GM23338 (cell line): ENCODE measurements around the gene VEPH1. TPM values are rescaled to one million over a fixed set of nuclear protein-coding genes. Genes with fewer than 3 reads are reported as not detected.

ENCODE experiments used
- ATAC-seq: fragments of 200-7000 bp; cut with Tn5 transposase; 3 replicates; pipeline ENCODE4 v1.9.1; 2020
- DNase-seq: peaks from one replicate; pipeline ENCODE4 v3.0.0-alpha.2; 2015; ENCODE audit warnings: low spot score
- H2AFZ ChIP-seq: fragments of 200-600 bp; sonication (generic); 2 replicates; pipeline ENCODE4 v1.8.0; 2016; ENCODE audit warnings: antibody characterized with exemption, mild to moderate bottlenecking, moderate library complexity
- H3F3A ChIP-seq: fragments of 200-600 bp; sonication (generic); replicated peaks from 2 replicates; pipeline ENCODE4 v1.8.0; 2017; ENCODE audit warnings: antibody characterized with exemption, mixed run types, low read depth
- H3K27ac ChIP-seq: fragments of 200-600 bp; sonication (generic); 2 replicates; pipeline ENCODE4 v1.6.1; 2016; ENCODE audit warnings: low read depth
- H3K27me3 ChIP-seq: fragments of 200-600 bp; sonication (generic); 2 replicates; pipeline ENCODE4 v1.8.0; 2016; ENCODE audit warnings: mild to moderate bottlenecking, mixed run types, moderate library complexity; ENCODE audit not compliant: insufficient read depth
- H3K36me3 ChIP-seq: fragments of 200-600 bp; sonication (generic); 2 replicates; pipeline ENCODE4 v1.8.0; 2016; ENCODE audit warnings: mild to moderate bottlenecking; ENCODE audit not compliant: insufficient read depth
- H3K4me1 ChIP-seq: fragments of 200-600 bp; sonication (generic); 2 replicates; pipeline ENCODE4 v1.8.0; 2016; ENCODE audit warnings: mild to moderate bottlenecking, moderate library complexity; ENCODE audit not compliant: insufficient read depth
- H3K4me2 ChIP-seq: fragments of 200-600 bp; sonication (generic); 2 replicates; pipeline ENCODE4 v1.7.1; 2017; ENCODE audit warnings: mixed run types
- H3K4me3 ChIP-seq: fragments of 200-600 bp; sonication (generic); 2 replicates; pipeline ENCODE4 v1.6.1; 2016; ENCODE audit warnings: mixed run types
- H3K79me2 ChIP-seq: fragments of 200-600 bp; sonication (generic); replicated peaks from 2 replicates; pipeline ENCODE4 v1.8.0; 2017; ENCODE audit warnings: mild to moderate bottlenecking; ENCODE audit not compliant: insufficient read depth
- H3K9me2 ChIP-seq: fragments of 200-600 bp; sonication (generic); 2 replicates; pipeline ENCODE4 v1.8.0; 2017; ENCODE audit not compliant: insufficient read depth
- H4K20me1 ChIP-seq: fragments of 200-600 bp; sonication (generic); replicated peaks from 2 replicates; pipeline ENCODE4 v1.8.0; 2017; ENCODE audit warnings: mild to moderate bottlenecking; ENCODE audit not compliant: insufficient read depth
- H3K27ac Mint-ChIP-seq: 2 replicates; pipeline ENCODE4 v1.8.0; 2020; ENCODE audit warnings: inconsistent platforms, mild to moderate bottlenecking, moderate library complexity, mixed read lengths
- H3K27me3 Mint-ChIP-seq: 3 replicates; pipeline ENCODE4 v1.8.0; 2022; ENCODE audit warnings: low read depth, mild to moderate bottlenecking, moderate library complexity, mixed read lengths, inconsistent platforms; ENCODE audit not compliant: insufficient read depth, poor library complexity
- H3K36me3 Mint-ChIP-seq: 3 replicates; pipeline ENCODE4 v1.8.0; 2021; ENCODE audit warnings: low read depth, mild to moderate bottlenecking, inconsistent platforms, moderate library complexity, mixed read lengths
- H3K4me1 Mint-ChIP-seq: 3 replicates; pipeline ENCODE4 v1.8.0; 2020; ENCODE audit warnings: mild to moderate bottlenecking, inconsistent platforms, mixed read lengths
- H3K4me3 Mint-ChIP-seq: 3 replicates; pipeline ENCODE4 v1.8.0; 2021; ENCODE audit warnings: moderate library complexity, mild to moderate bottlenecking, inconsistent platforms, mixed read lengths
- H3K9me3 Mint-ChIP-seq: 3 replicates; pipeline ENCODE4 v1.8.0; 2020; ENCODE audit warnings: moderate library complexity, mild to moderate bottlenecking, inconsistent platforms, mixed read lengths
- CREB1 ChIP-seq: fragments of 250-450 bp; sonication (Bioruptor Pico); IDR thresholded peaks from 2 replicates; pipeline ENCODE4 v1.5.0; 2020; ENCODE audit warnings: low read depth, mild to moderate bottlenecking, moderate library complexity
- EZH2 ChIP-seq: fragments of 200-600 bp; sonication (generic); IDR thresholded peaks from one replicate; pipeline ENCODE4 v1.8.0; 2017; ENCODE audit warnings: antibody characterized with exemption, mild to moderate bottlenecking, low read depth; ENCODE audit not compliant: unreplicated experiment
- EZH2phosphoT487 ChIP-seq: fragments of 200-600 bp; sonication (generic); IDR thresholded peaks from one replicate; pipeline ENCODE4 v1.8.1; 2018; ENCODE audit warnings: antibody characterized with exemption; ENCODE audit not compliant: unreplicated experiment
- JUNB ChIP-seq: IDR thresholded peaks from one replicate; pipeline ENCODE4 v1.6.1; 2016; ENCODE audit warnings: antibody characterized with exemption; ENCODE audit not compliant: unreplicated experiment
- NANOG ChIP-seq: IDR thresholded peaks from 2 replicates; pipeline ENCODE4 v1.6.1; 2016; ENCODE audit warnings: antibody characterized with exemption, borderline replicate concordance
- REST ChIP-seq: IDR thresholded peaks from one replicate; pipeline ENCODE4 v1.6.1; 2018; ENCODE audit warnings: antibody characterized with exemption; ENCODE audit not compliant: unreplicated experiment
- STAT1 ChIP-seq: IDR thresholded peaks from one replicate; pipeline ENCODE4 v1.6.1; 2016; ENCODE audit warnings: antibody characterized with exemption; ENCODE audit not compliant: unreplicated experiment
- ZNF114 ChIP-seq: fragments of 250-450 bp; sonication (Bioruptor Pico); IDR thresholded peaks from 2 replicates; pipeline ENCODE4 v1.5.0; 2020; ENCODE audit warnings: mild to moderate bottlenecking, moderate library complexity
- ZNF331 ChIP-seq: fragments of 250-450 bp; sonication (Bioruptor Pico); IDR thresholded peaks from 2 replicates; pipeline ENCODE4 v1.5.0; 2020; ENCODE audit warnings: low read depth, mild to moderate bottlenecking, moderate library complexity
- ZNF462 ChIP-seq: fragments of 250-450 bp; sonication (Bioruptor Pico); IDR thresholded peaks from 2 replicates; pipeline ENCODE4 v1.5.0; 2020; ENCODE audit warnings: mild to moderate bottlenecking, moderate library complexity
- polyA plus RNA-seq: library from polyadenylated mRNA; unstranded; fragments of >200 nt; fragmentation: Nextera tagmentation; extraction: Ambion mirVana; gene quantifications from 2 replicates; pipeline ENCODE4 v1.2.1, GENCODE V29; 2016
- total RNA-seq: library from RNA; depleted of rRNA; stranded (reverse); fragments of >200 nt; shearing (Covaris generic); gene quantifications from 2 replicates; pipeline ENCODE4 v1.2.3, GENCODE V29; 2014

Gene VEPH1
- total and polyA plus RNA-seq, 2 experiments from 2014 or later: 15.4 to 33.8 TPM

- TF ChIP-seq ZNF462 (CRISPR knock-in tag) (no peak), REST (no peak), ZNF114 (CRISPR knock-in tag) (no peak)
These were observed 185.3 kb downstream of the VEPH1 start (continued) for GRCh38 chr3:157317895-157318294.

- no peak overlapping the region for H3K27ac Mint-ChIP-seq
- Histone ChIP-seq H3K4me3 (no peak overlapping the region), H4K20me1 (no peaks in the 10 kb centered on the region), H3F3A (no peaks in the 10 kb centered on the region), H3K27me3 (no peaks in the 10 kb centered on the region), H3K27ac (no peak overlapping the region), H3K4me1 (no peaks in the 10 kb centered on the region), H3K4me2 (no peak overlapping the region), H3K9me2 (no peaks in the 10 kb centered on the region), H3K36me3 (no peaks in the 10 kb centered on the region), H3K79me2 (no peaks in the 10 kb centered on the region), H2AFZ (no peak overlapping the region)
- H3K27me3 Mint-ChIP-seq: no peaks in the 10 kb centered on the region
- DNase-seq (no peak), ATAC-seq (no peak)
- H3K4me1 Mint-ChIP-seq: no peaks in the 10 kb centered on the region
- H3K36me3 Mint-ChIP-seq: no peaks in the 10 kb centered on the region
- no peak overlapping the region for H3K4me3 Mint-ChIP-seq
- 0 out of 3 replicates have a peak, but pooled peaks cover 2% of the 10 kb centered on the region for H3K9me3 Mint-ChIP-seq
- no peak for TF ChIP-seq JUNB
- TF ChIP-seq EZH2phosphoT487: no peak
- no peak for TF ChIP-seq NANOG
- no peak for TF ChIP-seq STAT1
- TF ChIP-seq CREB1 (CRISPR knock-in tag): no peak
- no peak for TF ChIP-seq ZNF331 (CRISPR knock-in tag)
- no peak for TF ChIP-seq REST
- TF ChIP-seq ZNF114 (CRISPR knock-in tag): no peak
- no peak for TF ChIP-seq EZH2
These were observed 190.0 kb downstream of the VEPH1 start for GRCh38 chr3:157313186-157313585.
